NCI-H226 (cell line): ENCODE results near the gene PTPDC1.
"Not testable (repeated sequence)": the region's sequence is repeated elsewhere in the genome, so short reads cannot be mapped to it uniquely, and the experiment has no call there.

Experiments used
- DNase-seq: peaks from one replicate; pipeline ENCODE4 v3.0.0-alpha.2; 2015

The PTPDC1 gene

DNA sequence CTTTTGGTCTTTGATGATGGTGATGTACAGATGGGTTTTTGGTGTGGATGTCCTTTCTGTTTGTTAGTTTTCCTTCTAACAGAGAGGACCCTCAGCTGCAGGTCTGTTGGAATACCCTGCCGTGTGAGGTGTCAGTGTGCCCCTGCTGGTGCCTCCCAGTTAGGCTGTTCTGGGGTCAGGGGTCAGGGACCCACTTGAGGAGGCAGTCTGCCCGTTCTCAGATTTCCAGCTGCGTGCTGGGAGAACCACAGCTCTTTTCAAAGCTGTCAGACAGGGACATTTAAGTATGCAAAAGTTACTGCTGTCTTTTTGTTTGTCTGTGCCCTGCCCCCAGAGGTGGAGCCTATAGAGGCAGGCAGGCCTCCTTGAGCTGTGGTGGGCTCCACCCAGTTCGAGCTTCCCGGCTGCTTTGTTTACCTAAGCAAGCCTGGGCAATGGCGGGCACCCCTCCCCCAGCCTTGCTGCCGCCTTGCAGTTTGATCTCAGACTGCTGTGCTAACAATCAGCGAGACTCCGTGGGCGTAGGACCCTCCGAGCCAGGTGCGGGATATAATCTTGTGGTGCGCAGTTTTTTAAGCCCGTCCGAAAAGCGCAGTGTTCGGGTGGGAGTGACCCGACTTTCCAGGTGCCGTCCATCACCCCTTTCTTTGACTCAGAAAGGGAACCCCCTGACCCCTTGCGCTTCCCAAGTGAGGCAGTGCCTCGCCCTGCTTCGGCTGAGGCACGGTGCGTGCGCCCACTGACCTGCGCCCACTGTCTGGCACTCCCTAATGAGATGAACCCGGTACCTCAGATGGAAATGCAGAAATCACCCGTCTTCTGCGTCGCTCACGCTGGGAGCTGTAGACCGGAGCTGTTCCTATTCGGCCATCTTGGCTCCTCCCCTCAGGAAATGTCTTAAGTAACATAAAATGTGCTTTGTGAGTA, 10.2 kb downstream of the PTPDC1 start:
- not testable (repeated sequence) for DNase-seq

DNA sequence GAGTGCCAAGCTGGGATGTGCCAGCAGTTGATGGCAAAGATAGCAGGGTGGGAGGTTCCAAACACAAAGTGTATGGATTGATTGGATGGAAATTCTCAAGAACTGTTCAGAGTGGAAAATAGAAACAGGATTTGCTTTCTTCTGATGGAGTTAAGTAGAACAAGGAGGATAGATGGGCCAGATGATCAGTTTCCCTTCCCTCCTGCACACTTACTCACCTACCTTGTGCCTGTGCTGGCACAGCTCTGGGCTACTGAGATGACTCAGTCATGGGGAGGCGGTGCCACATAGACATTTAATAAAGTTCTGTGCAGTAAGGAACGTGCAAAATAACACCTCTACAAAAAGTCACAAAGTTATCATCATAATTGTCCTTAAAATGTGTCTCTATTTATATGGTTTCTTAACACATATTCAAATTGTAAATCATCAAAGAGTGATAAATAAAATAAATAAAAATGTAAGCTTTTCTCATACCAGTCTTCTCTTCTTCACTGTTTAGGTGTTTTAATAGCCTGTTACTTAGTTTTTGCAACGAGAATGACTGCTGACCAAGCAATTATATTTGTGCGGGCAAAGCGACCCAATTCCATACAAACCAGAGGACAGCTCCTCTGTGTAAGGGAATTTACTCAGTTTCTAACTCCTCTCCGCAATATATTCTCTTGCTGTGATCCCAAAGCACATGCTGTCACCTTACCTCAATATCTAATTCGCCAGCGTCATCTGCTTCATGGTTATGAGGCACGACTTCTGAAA, 12.7 kb downstream of the PTPDC1 start:
- peak; percentile 30 for DNase-seq

DNA sequence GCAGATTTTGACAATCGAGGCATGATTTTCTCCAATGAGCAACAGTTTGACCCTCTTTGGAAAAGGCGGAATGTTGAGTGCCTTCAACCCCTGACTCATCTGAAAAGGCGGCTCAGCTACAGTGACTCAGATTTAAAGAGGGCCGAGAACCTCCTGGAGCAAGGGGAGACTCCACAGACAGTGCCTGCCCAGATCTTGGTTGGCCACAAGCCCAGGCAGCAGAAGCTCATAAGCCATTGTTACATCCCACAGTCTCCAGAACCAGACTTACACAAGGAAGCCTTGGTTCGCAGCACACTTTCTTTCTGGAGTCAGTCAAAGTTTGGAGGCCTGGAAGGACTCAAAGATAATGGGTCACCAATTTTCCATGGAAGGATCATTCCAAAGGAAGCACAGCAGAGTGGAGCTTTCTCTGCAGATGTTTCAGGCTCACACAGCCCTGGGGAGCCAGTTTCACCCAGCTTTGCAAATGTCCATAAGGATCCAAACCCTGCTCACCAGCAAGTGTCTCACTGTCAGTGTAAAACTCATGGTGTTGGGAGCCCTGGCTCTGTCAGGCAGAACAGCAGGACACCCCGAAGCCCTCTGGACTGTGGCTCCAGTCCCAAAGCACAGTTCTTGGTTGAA, 13.6 kb downstream of the PTPDC1 start:
- peak; percentile 89 for DNase-seq

DNA sequence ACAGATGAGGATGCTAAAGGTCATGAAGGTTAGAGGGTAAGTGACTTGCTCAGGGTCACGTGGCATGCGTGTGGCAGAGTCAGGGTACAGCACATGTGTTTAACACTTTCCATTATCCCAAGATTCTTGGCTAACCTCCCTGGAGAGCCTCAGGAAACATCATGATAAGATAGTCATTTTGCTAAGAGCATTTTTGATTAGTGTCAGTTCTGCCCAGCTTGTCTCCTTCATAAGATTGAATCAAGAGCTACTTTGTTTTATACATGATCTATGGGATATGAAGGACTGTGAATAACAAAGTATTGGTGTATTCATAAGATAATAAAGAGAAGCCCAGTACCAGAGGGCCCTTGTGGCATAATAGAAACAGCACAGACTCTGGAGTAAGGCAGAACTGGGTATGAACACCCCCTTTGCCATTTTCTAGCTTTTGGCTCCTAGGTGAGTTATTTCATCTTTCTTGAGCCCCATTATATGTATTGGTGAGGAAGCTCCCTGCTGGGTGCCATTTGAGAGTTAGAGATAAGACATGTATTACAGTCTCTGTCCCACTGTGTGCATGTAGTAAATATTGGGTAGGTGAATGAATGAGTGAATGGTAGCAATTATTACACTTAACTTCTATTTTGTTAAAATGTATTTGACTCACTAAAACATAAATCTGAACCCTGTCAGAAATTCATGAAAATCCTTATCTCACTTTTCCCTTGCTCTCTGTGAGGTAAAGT, 16.1 kb downstream of the PTPDC1 start:
- DNase-seq, result no peak

DNA sequence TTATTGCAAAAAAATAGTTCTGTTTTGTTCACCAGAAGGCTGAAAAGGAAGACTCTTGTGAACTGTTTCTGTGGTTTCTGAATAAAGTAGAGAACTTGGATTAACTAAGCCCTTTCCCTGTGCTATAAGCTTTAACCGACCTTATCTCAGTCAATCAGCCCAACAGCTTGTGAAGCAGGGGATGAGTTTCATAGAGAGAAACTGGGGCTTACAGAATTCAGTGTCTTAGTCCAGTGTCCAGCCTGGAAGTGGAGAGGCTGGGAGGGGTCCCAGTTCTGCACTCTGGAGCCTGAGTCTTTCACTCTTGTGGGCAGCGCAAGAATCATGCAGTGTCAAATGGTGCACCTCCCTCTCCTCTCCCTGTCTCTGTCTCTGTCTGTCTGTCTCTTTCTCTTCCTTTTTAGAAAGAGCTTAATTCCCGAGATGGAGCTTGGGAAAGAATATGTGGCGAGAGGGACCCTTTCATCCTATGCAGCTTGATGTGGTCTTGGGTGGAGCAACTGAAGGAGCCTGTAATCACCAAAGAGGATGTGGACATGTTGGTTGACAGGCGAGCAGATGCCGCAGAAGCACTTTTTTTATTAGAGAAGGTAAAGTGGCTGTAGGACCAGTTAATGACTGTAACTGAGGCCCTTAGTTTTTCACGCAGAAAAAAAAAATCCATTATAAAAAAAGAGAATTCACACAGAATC, 17.0 kb downstream of the PTPDC1 start:
- no peak for DNase-seq

DNA sequence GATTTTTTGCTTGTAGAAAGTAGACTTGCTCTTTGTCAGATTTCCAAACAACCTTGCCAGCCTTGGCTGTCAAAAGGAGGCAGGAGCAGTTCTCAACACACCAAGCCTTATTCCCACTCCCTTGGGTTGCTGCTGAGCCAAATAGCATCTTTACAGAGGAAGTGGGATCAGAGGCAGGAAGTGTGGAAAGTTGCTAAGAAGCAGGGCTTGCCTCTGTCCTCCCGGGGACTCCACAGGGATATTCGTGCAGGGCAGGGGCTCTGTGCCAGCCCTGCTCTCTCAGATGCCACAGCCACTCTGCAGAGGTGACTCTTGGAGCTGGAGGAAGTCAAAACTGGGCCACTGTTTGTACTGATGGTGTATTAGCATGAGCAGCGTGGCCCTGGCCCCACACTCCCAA, 24.3 kb downstream of the PTPDC1 start:
- peak; percentile 29 for DNase-seq

DNA sequence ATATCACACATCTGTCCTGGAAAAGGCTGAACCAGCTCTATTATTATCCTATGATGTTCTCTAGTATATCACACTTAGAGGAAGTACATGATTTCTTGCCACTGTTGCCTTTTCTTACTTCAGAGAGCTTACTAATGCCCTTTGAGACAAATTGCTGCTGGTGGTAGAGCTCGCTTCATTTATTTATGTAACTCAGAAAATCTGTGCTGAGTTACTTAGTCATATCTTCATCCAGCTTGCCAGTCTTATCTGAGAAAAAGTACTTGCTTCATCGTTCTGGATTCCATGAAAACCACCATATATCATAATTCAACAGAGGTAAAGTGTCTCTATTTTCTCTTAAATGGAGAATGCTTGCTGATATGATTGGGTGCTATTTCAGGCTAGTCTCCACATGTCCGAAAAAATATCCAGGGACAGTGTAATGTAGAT, 26.6 kb downstream of the PTPDC1 start:
- DNase-seq, result peak; percentile 87

DNA sequence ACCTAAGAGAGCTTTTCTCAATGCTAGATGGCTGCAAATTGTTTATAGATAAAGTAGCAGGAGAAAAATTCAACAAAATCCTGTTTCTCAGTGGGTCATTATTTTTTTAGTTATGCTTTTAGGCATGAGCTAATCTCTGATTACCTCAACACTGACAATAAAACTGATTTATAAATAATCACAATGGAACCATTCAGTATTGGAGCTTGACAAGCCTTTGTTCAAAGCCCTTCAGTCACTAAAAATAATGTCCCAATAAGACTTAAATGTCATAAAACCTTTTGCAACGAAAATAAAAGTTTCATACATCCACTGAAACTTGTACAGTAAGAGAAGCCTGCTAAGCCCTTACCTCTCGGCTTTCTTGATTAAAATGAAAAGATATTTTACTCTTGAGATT, 27.2 kb downstream of the PTPDC1 start:
- no peak for DNase-seq

DNA sequence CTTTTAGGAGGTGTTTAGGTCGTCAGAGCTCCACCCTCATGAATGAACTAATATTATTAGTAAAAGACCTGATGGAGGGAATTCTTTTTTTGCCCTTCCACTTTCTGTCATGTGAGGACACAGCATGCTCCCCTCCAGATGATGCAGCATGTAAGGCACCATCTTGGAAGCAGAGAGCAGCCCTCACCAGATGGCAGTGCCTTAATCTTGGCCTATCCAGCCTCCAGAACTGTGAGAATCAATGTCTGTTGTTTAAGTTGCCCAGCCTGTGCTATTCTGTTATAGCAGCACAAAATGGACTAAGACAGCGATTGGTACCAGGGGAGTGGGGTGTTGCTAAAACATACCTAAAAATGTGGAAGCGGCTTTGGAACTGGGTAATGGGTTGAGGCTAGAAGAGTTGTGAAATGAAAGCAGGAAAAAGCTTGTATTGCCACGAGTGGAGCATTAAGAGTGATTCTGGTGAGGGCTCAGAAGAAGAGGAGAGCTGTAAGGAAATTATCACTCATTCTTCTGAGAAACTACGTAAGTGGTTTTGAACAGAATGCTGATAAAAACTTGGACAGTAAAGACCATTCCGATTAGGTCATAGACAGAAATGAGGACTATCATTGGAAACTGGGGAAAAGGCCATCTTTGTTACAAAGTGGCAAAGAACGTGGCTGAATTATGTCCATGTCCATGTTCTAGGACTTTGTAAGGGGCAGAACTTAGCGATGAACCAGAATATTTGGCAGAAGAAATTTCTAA, 28.6 kb downstream of the PTPDC1 start:
- DNase-seq, result no peak

DNA sequence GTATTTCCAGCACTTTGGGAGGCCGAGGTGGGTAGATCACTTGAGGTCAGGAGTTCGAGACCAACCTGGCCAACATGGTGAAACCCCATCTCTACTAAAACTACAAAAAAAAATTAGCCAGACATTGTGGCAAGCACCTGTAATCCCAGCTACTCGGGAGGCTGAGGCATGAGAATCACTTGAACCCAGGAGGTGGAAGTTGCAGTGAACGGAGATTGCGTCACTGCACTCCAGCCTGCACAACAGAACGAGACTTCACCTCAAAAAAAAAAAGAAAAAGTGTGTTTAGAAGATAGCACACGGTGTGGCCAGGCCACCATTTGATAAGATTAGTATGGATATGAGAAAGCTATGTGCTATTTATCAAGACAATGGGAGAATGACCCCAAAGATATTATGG, 35.8 kb downstream of the PTPDC1 start:
- not testable (repeated sequence) for DNase-seq

DNA sequence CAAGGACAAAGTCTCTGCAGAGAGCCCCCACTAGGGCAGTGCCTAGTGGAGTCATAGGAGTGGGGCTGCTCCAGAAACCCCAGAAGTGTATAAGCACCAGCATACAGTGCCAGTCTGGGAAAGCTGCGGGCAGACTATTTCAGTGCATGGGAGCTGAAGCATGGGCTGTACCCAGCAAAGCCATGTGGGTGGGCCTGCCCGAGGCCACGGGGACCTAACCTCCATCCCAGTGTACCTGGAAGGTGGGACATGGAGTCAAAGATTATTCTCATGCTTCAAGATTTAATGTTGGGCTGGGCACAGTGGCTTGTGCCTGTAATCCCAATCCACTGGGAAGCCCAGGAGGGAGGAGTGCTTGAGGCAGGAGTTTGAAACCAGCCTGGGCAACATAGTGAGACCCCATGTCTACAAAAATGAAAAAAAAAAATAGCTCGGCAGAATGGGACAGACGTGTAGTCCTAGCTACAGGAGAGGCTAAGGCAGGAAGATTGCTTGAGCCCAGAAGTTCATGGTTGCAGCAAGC, 36.7 kb downstream of the PTPDC1 start:
- no peak for DNase-seq

DNA sequence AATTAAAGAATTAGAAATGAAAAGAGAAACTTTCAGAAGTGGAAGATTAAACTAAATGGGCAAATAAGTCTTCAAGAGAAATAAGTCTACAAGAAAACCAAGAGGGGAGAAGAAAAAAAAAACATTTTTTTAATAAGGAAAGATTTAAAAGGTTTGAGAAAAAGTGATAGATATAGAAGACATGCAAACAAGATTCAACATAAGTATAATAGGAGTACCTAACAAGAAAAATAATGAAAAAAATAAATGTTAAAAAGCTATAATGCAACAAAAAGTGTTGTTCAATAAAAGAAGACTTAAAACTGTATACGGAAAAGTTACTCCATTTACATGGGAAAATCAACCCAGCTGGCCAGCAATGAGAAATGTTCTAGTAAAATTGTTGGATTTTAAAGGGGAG, 42.6 kb downstream of the PTPDC1 start:
- DNase-seq, result no peak

DNA sequence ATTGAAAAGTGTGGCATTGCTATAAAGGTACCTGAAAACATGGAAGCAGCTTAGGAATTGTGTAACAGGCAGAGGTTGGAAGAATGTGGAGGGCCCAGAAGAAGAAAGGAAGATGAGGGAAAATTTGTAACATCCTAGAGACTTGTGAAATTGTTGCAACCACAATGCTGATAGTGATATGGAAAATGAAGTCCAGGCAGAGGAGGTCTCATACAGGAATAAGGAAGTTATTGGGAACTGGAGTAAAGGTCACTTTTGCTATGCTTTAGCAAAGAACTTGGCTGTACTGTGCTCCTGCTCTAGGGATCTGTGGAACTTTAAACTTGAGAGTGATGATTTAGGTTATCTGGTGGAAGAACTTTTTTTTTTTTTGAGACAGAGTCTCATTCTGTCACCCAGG, 43.5 kb downstream of the PTPDC1 start:
- DNase-seq, result no peak

DNA sequence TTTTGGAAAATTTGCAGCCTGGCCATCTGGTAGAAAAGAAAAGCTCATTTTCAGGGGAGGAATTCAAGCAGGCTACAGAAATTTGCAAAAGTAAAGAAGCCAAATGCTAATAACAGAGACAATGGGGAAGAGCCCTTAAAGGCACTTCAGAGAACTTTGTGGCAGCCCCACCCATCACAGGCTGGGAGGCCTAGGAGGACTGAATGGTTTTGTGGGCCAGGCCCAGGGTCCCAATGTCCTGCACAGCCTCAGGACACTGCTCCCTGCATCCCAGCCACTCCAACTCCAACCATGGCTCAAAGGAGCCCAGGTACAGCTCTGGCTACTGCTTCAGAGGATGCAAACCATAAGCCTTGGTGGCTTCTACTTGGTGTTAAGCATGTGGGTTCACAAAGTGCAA, 44.3 kb downstream of the PTPDC1 start:
- no peak for DNase-seq

DNA sequence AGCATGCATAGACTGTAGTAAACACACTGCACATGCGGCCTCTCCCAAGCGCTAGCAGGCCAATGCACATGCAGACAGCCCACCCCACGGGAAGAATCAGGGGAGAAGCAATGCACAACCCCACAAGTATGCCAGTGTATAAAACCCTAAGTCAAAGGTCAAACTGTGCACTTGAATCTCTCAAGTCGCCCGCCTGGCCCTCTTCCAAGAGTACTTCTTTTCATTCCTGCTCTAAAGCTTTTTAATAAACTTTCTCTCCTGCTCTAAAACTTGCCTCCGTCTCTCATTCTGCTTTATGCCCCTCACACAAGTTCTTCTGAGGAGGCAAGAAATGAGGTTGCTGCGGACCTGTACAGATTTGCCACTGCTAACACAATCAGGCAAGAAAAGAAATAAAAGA, 50.4 kb downstream of the PTPDC1 start:
- no peak for DNase-seq

DNA sequence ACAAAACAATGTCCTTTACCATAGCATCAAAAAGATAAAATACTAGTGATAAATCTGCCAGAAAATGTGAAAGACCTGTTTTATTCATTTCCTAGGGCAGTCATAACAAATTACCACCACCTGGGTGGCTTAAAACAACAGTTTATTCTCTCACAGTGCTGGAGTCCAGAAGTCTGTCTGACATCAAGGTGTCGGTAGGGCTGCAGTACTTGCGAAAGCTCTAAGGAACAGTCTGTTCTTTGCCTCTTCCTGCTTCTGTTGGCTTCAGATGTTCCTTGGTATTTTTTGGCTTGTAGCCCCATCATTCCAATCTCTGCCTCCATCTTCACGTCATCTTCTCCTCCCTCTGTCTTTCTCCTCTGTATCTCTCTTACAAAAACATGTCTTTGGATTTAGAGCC, 51.0 kb downstream of the PTPDC1 start:
- peak; percentile 12 for DNase-seq

DNA sequence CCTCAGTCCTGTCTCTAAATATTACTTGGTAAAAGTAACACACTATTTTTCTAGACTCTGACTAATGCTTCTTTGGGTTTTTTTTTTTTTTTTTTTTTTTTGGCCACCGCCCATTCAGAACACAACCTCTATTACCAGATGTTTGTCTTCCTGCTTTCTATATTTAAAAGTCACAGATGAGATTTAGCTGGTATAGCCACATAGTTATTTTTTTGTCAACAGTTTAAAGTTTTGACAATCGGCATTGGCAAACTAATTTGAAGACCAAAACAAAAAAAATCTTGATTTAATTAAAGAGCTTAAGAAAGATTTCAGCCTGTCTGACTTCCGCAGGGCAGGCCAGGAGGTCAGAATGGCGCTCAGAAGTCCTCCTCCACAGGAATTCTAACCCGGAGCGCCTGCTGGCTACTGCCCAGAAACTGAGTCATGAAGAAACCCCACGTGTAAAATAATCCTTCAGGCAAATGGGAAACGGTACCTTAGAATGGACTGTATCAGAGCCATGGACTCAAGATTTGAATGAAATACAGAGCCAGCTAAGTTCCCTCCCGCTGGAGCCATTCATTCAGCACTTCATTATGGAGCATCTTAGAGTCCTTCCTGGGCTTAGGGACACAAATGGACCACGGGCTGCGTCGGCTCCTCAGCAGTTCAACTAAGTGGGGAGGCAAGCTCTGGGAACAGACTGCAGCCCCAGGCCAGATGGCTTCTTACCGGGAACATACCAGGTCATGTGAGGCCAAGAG, 55.6 kb downstream of the PTPDC1 start:
- peak; percentile 93 for DNase-seq

DNA sequence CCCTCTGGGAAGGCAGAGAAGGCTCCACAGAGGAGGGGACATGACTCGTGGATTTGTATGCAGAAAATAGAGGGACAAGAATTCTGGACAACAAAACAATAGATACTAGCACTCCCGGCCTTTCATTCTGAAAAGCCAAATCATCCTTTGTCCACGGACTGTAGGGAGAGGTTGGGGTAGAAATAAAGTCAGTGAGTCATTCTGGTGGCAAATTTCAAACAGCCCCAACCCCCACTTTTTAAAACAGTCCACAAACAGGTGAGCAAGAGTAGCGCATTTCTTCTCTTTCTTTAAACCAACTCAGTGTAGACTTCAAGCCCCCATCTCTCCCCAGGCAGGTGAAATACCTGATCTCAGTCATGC, 56.1 kb downstream of the PTPDC1 start:
- DNase-seq, result no peak

DNA sequence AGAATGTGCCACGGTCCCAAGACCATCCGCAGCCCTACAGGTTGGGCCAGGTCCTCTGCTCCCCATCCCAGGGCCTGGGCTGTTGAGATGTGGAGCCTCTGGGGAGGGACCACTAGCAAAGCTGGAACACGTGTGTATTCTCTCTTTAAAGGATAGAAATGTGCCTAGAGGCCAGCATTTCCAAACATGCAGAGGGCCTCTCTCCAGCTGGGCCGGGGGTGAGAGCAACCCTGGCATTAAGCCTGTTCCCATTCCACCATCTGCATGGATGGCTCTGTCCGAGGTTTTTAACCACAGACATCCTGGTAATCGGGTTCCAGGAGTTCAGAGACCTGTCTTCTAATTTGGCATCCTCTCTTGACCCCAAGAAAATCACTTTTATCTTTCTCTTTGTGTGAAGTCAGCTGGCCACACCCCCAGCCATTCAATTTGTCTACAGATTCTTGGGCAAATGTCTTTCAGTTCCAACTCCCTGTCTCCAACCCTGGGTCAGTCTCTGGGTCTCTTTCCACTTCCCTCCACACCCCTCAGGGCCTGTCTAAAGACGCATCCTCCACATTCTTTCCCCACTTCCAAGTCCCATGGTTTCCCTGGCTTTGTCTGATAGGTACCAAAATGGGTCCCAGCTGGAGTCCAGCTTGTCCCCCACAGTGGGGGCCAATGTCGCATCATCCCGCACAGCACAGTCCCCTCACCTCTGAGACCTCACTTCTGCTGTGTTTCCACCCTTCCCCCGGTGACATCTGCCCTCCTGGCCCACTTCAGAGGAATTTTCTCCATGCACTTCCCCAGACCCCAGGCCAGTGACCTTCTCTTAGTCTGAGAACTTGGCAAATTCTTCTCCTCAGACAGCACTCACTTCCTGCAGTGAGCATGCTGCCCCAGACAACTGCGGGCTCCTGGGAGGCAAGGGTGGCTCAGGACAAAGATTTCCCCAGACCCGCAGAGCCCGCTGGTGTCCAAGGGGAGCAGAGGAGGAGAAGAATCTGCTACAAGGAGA, 56.8 kb downstream of the PTPDC1 start:
- DNase-seq, result no peak
